Measurements from ENCODE around the gene LYZ.
"Not testable (repeated sequence)": the region's sequence is repeated elsewhere in the genome, so short reads cannot be mapped to it uniquely, and the experiment has no call there.

The LYZ gene

DNA sequence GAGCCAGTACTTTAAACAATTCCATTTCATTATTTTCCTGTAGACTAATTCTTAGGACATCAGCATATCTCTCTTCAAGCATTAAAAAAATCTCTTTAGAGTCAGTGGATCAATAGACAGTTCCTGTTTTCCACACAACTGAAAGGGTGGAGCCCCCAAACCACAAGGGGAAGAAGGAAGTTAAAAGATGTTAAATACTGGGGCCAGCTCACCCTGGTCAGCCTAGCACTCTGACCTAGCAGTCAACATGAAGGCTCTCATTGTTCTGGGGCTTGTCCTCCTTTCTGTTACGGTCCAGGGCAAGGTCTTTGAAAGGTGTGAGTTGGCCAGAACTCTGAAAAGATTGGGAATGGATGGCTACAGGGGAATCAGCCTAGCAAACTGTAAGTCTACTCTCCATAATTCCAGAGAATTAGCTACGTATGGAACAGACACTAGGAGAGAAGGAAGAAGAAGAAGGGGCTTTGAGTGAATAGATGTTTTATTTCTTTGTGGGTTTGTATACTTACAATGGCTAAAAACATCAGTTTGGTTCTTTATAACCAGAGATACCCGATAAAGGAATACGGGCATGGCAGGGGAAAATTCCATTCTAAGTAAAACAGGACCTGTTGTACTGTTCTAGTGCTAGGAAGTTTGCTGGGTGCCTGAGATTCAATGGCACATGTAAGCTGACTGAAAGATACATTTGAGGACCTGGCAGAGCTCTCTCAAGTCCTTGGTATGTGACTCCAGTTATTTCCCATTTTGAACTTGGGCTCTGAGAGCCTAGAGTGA is at the start of gene LYZ:
TSS of gene LYZ (plus strand) at position 220 of the 777 bp plus-strand sequence. CDS start at position 248, 28 bp downstream.
- Histone ChIP-seq H3K9ac (ENCODE audit: low read depth, low read length) (no peak within 1 kb of the TSS), H3K4me3 (ENCODE audit: low read depth, low read length) (no peak within 1 kb of the TSS), H3K36me3 (ENCODE audit: control insufficient read depth, insufficient read depth, low read length) (no peaks in the 10 kb centered on the region), H3K9me3 (ENCODE audit: control insufficient read depth, insufficient read depth, low read length) (no peaks in the 10 kb centered on the region), H3K27ac (ENCODE audit: low read depth, low read length) (no peak within 1 kb of the TSS), H3K4me1 (ENCODE audit: control insufficient read depth, insufficient read depth, low read length) (no peaks in the 10 kb centered on the region), H3K27me3 (ENCODE audit: control insufficient read depth, insufficient read depth, low read length) (no peaks in the 10 kb centered on the region)

DNA sequence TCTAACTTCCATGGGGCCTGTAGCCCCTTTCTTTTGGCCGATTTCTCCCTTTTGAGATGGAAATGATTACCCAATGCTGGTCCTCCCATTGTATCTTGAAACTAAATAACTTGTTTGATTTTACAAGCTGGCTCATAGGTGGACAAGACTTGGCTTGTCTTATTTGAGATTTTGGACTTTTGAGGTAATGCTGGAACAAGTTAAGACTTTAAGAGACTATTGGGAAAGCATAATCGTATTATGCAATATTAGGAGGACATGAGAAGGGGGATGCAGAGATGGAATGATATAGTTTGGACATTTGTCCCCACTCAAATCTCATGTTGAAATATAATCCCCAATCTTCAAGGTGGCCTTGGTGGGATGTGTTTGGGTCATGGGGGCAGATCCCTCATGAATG is 49.2 kb upstream of the LYZ start:
- Histone ChIP-seq H3K27ac (ENCODE audit: low read depth, low read length) (no peak overlapping the region), H3K4me3 (ENCODE audit: low read depth, low read length) (no peak overlapping the region), H3K4me1 (ENCODE audit: control insufficient read depth, insufficient read depth, low read length) (no peaks in the 10 kb centered on the region), H3K27me3 (ENCODE audit: control insufficient read depth, insufficient read depth, low read length) (no peaks in the 10 kb centered on the region), H3K36me3 (ENCODE audit: control insufficient read depth, insufficient read depth, low read length) (no peaks in the 10 kb centered on the region), H3K9ac (ENCODE audit: low read depth, low read length) (no peak overlapping the region), H3K9me3 (ENCODE audit: control insufficient read depth, insufficient read depth, low read length) (peaks cover 7% of the 10 kb centered on the region; the same call in 1 of the 2 replicates)

DNA sequence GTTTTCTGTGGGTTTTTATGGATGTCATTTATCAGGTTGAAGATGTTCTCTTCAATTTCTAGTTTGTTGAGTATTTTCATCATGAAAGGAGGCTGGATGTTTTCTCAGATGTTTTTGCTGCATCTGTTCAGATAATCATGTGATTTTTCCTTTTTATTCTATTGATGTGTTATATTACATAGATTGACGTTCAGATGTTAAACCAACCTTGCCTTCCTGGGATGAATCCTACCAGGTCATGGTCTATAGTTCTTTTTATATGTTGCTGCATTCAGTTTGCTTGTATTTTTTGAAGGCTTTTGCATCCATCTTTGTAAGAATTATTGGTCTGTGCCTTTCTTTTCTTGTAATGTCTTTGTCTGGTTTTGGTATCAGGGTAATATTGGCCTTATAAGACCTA is 43.9 kb upstream of the LYZ start:
- Histone ChIP-seq H3K9ac (ENCODE audit: low read depth, low read length) (no peak overlapping the region), H3K9me3 (ENCODE audit: control insufficient read depth, insufficient read depth, low read length) (no peaks in the 10 kb centered on the region), H3K27me3 (ENCODE audit: control insufficient read depth, insufficient read depth, low read length) (no peaks in the 10 kb centered on the region), H3K27ac (ENCODE audit: low read depth, low read length) (no peak overlapping the region), H3K36me3 (ENCODE audit: control insufficient read depth, insufficient read depth, low read length) (no peaks in the 10 kb centered on the region), H3K4me1 (ENCODE audit: control insufficient read depth, insufficient read depth, low read length) (no peaks in the 10 kb centered on the region), H3K4me3 (ENCODE audit: low read depth, low read length) (no peak overlapping the region)

DNA sequence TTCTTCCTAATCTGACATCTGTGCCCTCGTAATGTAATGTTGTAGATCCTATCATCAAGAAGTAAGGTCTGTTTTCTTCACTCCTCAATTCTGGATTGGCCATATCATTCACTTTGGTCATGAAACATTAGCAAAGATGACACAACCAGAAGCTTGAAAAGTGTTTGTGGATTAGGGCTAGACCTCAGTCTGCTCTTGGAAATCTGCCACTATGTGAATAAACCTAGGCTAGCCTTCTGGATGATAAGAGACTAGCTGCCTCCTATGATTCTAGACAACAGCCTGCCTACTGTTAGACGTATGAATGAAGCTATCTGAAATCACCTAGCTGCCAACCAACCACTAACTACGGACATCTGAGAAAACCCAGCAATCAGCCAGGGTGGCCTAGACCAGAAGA is 38.7 kb upstream of the LYZ start:
- Histone ChIP-seq H3K9ac (ENCODE audit: low read depth, low read length) (no peak overlapping the region), H3K36me3 (ENCODE audit: control insufficient read depth, insufficient read depth, low read length) (no peaks in the 10 kb centered on the region), H3K27me3 (ENCODE audit: control insufficient read depth, insufficient read depth, low read length) (no peaks in the 10 kb centered on the region), H3K9me3 (ENCODE audit: control insufficient read depth, insufficient read depth, low read length) (0 out of 2 replicates have a peak, but pooled peaks cover 2% of the 10 kb centered on the region), H3K4me3 (ENCODE audit: low read depth, low read length) (no peak overlapping the region), H3K27ac (ENCODE audit: low read depth, low read length) (no peak overlapping the region), H3K4me1 (ENCODE audit: control insufficient read depth, insufficient read depth, low read length) (no peaks in the 10 kb centered on the region)

DNA sequence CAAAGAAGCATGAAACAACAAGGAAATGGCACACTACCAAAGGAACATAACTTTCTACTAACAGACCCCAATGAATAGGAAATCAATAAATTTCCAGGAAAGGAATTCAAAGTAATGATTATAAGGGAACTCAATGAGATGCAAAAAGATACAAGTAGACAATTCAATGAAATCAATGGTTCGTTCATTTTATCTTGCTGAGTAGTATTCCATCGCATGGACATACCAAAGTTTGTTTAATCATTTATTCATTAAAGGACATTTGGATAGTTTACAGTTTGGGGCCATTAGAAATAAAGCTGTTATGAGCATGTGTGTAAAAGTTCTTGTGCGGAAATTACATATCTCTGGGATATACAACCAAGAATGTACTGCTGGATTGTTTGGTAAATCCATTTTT is 35.0 kb upstream of the LYZ start:
- Histone ChIP-seq H3K27ac (ENCODE audit: low read depth, low read length) (no peak overlapping the region), H3K9me3 (ENCODE audit: control insufficient read depth, insufficient read depth, low read length) (peaks cover 11% of the 10 kb centered on the region), H3K27me3 (ENCODE audit: control insufficient read depth, insufficient read depth, low read length) (no peaks in the 10 kb centered on the region), H3K36me3 (ENCODE audit: control insufficient read depth, insufficient read depth, low read length) (no peaks in the 10 kb centered on the region), H3K4me1 (ENCODE audit: control insufficient read depth, insufficient read depth, low read length) (no peaks in the 10 kb centered on the region), H3K9ac (ENCODE audit: low read depth, low read length) (no peak overlapping the region), H3K4me3 (ENCODE audit: low read depth, low read length) (no peak overlapping the region)

DNA sequence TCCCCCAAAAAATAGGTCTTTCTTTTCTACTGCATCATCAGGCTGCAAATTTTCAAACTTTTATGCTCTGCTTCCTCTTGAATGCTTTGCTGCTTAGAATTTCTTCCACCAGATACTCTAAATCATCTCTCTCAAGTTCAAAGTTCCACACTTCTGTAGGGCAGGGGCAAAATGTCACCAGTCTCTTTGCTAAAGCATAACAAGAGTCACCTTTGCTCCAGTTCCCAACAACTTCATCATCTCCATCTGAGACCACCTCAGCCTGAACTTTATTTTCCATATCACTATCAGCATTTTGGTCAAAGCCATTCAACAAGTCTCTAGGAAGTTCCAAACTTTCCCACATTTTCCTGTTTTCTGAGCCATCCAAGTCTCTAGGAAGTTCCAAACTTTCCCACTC is 31.4 kb upstream of the LYZ start:
- not testable (repeated sequence) for H3K4me3 ChIP-seq (ENCODE audit: low read depth, low read length); H3K27ac ChIP-seq (ENCODE audit: low read depth, low read length); H3K9ac ChIP-seq (ENCODE audit: low read depth, low read length); H3K4me1 ChIP-seq (ENCODE audit: control insufficient read depth, insufficient read depth, low read length); H3K36me3 ChIP-seq (ENCODE audit: control insufficient read depth, insufficient read depth, low read length); H3K27me3 ChIP-seq (ENCODE audit: control insufficient read depth, insufficient read depth, low read length)
- peaks cover 11% of the 10 kb centered on the region for H3K9me3 ChIP-seq (ENCODE audit: control insufficient read depth, insufficient read depth, low read length)

DNA sequence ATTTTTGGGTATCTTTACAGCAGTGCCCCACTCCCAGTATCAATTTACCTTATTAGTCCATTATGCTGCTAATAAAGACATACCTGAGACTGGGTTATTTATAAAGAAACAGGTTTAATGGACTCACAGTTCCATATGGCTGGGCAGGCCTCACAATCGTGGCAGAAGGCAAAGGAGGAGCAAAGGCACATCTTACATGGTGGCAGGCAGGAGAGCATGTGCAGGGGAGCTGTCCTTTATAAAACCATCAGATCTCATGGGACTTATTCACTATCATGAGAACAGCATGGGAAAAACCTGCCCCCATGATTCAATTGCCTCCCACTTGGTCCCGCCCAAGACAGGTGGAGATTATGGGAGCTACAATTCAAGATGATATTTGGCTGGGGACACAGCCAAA is 30.9 kb upstream of the LYZ start:
- not testable (repeated sequence) for H3K36me3 ChIP-seq (ENCODE audit: control insufficient read depth, insufficient read depth, low read length)
- H3K9me3 ChIP-seq (ENCODE audit: control insufficient read depth, insufficient read depth, low read length), result peaks cover 11% of the 10 kb centered on the region

DNA sequence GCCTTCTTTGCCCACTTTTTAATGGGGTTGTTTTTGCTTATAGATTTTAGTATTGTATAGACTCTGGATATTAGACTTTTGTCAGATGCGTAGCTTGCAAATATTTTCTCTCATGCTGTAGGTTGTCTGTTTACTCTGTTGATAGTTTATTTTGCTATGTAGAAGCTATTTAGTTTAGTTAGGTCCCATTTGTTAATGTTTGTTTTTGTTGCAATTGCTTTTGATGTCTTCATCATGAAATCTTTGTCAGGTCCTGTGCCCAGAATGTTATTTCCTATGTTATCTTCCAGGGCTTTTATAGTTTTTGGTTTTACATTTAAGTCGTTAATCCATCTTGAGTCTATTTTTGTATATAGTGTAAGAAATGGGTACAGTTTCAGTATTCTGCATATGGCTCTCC is 30.0 kb upstream of the LYZ start:
- H3K9ac ChIP-seq (ENCODE audit: low read depth, low read length), result no peak overlapping the region
- H3K9me3 ChIP-seq (ENCODE audit: control insufficient read depth, insufficient read depth, low read length), result peaks cover 10% of the 10 kb centered on the region
- peaks cover 3% of the 10 kb centered on the region; the same call in 1 of the 2 replicates for H3K4me1 ChIP-seq (ENCODE audit: control insufficient read depth, insufficient read depth, low read length)
- no peak overlapping the region for H3K27ac ChIP-seq (ENCODE audit: low read depth, low read length)
- no peaks in the 10 kb centered on the region for H3K36me3 ChIP-seq (ENCODE audit: control insufficient read depth, insufficient read depth, low read length)
- H3K27me3 ChIP-seq (ENCODE audit: control insufficient read depth, insufficient read depth, low read length), result no peaks in the 10 kb centered on the region
- H3K4me3 ChIP-seq (ENCODE audit: low read depth, low read length), result no peak overlapping the region

More for the DNA sequence above, 30.9 kb upstream of the LYZ start:
- not testable (repeated sequence) for H3K27me3 ChIP-seq (ENCODE audit: control insufficient read depth, insufficient read depth, low read length); H3K4me3 ChIP-seq (ENCODE audit: low read depth, low read length); H3K9ac ChIP-seq (ENCODE audit: low read depth, low read length); H3K27ac ChIP-seq (ENCODE audit: low read depth, low read length); H3K4me1 ChIP-seq (ENCODE audit: control insufficient read depth, insufficient read depth, low read length)

DNA sequence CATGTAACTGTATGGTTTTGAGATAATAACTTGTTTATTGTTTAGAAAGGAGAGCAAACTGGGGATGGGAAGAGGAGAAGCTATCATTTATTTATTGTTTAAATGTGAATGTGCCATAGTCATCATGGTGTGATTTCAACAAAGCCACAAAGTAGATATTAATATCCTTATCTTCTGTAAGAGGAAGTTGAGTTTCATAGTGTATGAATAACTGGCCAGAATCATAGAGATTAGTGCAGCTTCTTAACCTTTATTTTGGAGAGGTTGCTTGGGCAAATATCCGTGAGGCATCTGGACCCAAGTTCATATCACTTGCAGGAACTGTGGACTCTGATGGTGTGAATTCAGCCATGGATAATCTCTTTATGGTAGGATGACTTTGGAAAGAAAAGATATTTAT is 26.8 kb upstream of the LYZ start:
- peaks cover 5% of the 10 kb centered on the region for H3K9me3 ChIP-seq (ENCODE audit: control insufficient read depth, insufficient read depth, low read length)
- no peaks in the 10 kb centered on the region for H3K36me3 ChIP-seq (ENCODE audit: control insufficient read depth, insufficient read depth, low read length)
- no peaks in the 10 kb centered on the region for H3K27me3 ChIP-seq (ENCODE audit: control insufficient read depth, insufficient read depth, low read length)
- H3K9ac ChIP-seq (ENCODE audit: low read depth, low read length), result no peak overlapping the region
- peaks cover 3% of the 10 kb centered on the region; the same call in 1 of the 2 replicates for H3K4me1 ChIP-seq (ENCODE audit: control insufficient read depth, insufficient read depth, low read length)
- H3K4me3 ChIP-seq (ENCODE audit: low read depth, low read length), result no peak overlapping the region
- no peak overlapping the region for H3K27ac ChIP-seq (ENCODE audit: low read depth, low read length)

DNA sequence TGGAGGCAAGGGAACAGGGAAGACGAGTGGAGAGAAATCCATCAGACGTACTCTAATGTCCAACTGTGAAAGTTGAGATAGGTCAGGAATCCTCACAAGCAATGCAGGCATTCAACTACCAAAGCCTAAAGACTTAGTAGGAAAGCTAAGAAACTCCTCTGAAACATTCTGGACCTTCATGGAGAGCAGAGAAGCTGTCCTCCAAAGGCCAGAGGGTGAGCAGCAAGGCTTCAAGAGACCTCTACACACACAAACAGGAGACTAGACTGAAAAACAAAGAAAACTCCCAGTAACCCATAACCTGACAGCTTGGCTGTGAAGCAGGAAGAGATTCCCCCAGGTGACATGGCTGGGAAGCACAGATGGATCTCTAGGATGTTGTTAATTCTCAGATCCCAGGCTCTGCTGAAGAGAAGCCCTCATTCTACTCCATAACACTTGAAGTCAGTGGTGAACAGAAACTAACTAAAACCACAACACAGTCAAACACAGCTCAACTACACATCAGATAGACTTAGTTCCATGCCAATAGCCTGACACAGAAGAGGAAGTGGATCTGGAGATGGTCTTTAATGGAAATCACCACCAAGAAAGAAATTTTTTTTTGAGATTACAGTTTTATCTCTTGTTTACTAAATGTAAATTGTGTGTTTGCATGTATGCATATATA is 23.2 kb upstream of the LYZ start:
- Histone ChIP-seq H3K9ac (ENCODE audit: low read depth, low read length) (no peak overlapping the region), H3K4me3 (ENCODE audit: low read depth, low read length) (no peak overlapping the region), H3K4me1 (ENCODE audit: control insufficient read depth, insufficient read depth, low read length) (peaks cover 29% of the 10 kb centered on the region), H3K27ac (ENCODE audit: low read depth, low read length) (no peak overlapping the region), H3K9me3 (ENCODE audit: control insufficient read depth, insufficient read depth, low read length) (no peaks in the 10 kb centered on the region), H3K36me3 (ENCODE audit: control insufficient read depth, insufficient read depth, low read length) (no peaks in the 10 kb centered on the region), H3K27me3 (ENCODE audit: control insufficient read depth, insufficient read depth, low read length) (no peaks in the 10 kb centered on the region)

DNA sequence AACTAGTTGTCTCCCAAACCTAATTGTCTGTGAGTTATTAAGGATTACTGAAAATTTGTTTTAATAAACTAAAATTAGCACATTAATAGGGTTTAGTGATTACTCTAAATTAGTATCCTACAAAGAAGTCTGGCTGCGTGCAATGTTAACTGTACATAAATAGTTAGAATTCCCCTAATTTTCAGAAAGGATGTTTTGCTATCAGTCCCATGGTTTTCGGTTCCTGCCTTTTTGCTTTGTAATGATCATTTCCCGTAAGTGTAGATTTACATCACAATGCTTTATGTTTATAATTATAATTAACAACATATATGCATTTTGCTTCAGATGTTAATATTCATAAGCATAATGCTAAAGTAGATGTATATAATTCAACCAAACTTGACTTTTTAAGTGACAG is 19.8 kb upstream of the LYZ start:
- no peak overlapping the region for H3K9ac ChIP-seq (ENCODE audit: low read depth, low read length)
- H3K36me3 ChIP-seq (ENCODE audit: control insufficient read depth, insufficient read depth, low read length), result no peaks in the 10 kb centered on the region
- peaks cover 51% of the 10 kb centered on the region for H3K4me1 ChIP-seq (ENCODE audit: control insufficient read depth, insufficient read depth, low read length)
- no peak overlapping the region for H3K27ac ChIP-seq (ENCODE audit: low read depth, low read length)
- H3K27me3 ChIP-seq (ENCODE audit: control insufficient read depth, insufficient read depth, low read length), result no peaks in the 10 kb centered on the region
- 0 out of 2 replicates have a peak overlapping the region, but pooled peaks have one; percentile 4 for H3K4me3 ChIP-seq (ENCODE audit: low read depth, low read length)
- H3K9me3 ChIP-seq (ENCODE audit: control insufficient read depth, insufficient read depth, low read length), result no peaks in the 10 kb centered on the region

Measured in HUES48 (cell line).